NB4 (cell line): ENCODE data around the gene SV2C.

Experiments used
- CTCF ChIP-seq: IDR thresholded peaks from one replicate; pipeline ENCODE4 v1.5.1; 2012; ENCODE audit warnings: low read depth, low read length
- POLR2A ChIP-seq: IDR thresholded peaks from 2 replicates; pipeline ENCODE4 v1.6.1; 2011; ENCODE audit warnings: mild to moderate bottlenecking; ENCODE audit not compliant: insufficient read length; ENCODE audit errors: extremely low read depth

GRCh38 chr5:76385540-76385939, 302.4 kb downstream of the SV2C start:
- TF ChIP-seq CTCF (no peak), POLR2A (no peak)
